OCI-LY1 (cell line): Measurements from ENCODE around the gene MED31.

Experiments used
- H2AFZ ChIP-seq: fragments of 200-600 bp; sonication (generic), shearing (Covaris generic); 2 replicates; pipeline ENCODE4 v1.6.0; 2014; ENCODE audit warnings: antibody characterized with exemption, mild to moderate bottlenecking, low read length
- H3F3A ChIP-seq: fragments of 200-600 bp; sonication (generic), shearing (Covaris generic); 2 replicates; pipeline ENCODE4 v1.6.0; 2014; ENCODE audit warnings: mild to moderate bottlenecking, antibody characterized with exemption, low read length, moderate library complexity; ENCODE audit not compliant: insufficient read depth
- H3K27ac ChIP-seq: fragments of 200-600 bp; sonication (generic); 2 replicates; pipeline ENCODE4 v1.5.1; 2014; ENCODE audit warnings: low read length, mixed run types, mild to moderate bottlenecking, low read depth; ENCODE audit not compliant: poor library complexity, severe bottlenecking
- H3K27me3 ChIP-seq: fragments of 200-600 bp; sonication (generic); 2 replicates; pipeline ENCODE4 v1.6.0; 2014; ENCODE audit warnings: antibody characterized with exemption, mild to moderate bottlenecking, low read length, moderate library complexity; ENCODE audit not compliant: insufficient read depth
- H3K36me3 ChIP-seq: fragments of 200-600 bp; sonication (generic); 2 replicates; pipeline ENCODE4 v1.6.1; 2014; ENCODE audit warnings: mild to moderate bottlenecking, antibody characterized with exemption, low read length, moderate library complexity, mixed read lengths; ENCODE audit not compliant: insufficient read depth
- H3K4me1 ChIP-seq: fragments of 200-600 bp; sonication (generic); 2 replicates; pipeline ENCODE4 v1.5.1; 2014; ENCODE audit warnings: mild to moderate bottlenecking, low read length, moderate library complexity; ENCODE audit not compliant: insufficient read depth, severe bottlenecking
- H3K4me2 ChIP-seq: fragments of 200-600 bp; sonication (generic), shearing (Covaris generic); 2 replicates; pipeline ENCODE4 v1.6.1; 2014; ENCODE audit warnings: low read length
- H3K4me3 ChIP-seq: fragments of 200-600 bp; sonication (generic); 2 replicates; pipeline ENCODE4 v1.5.1; 2014; ENCODE audit warnings: low read length, low read depth, mild to moderate bottlenecking, mixed read lengths; ENCODE audit not compliant: poor library complexity, severe bottlenecking
- H3K79me2 ChIP-seq: fragments of 200-600 bp; shearing (Covaris generic); 2 replicates; pipeline ENCODE4 v1.6.1; 2016; ENCODE audit warnings: mixed run types, low read length, mixed read lengths; ENCODE audit not compliant: insufficient read depth
- H3K9ac ChIP-seq: fragments of 200-600 bp; sonication (generic), shearing (Covaris generic); 2 replicates; pipeline ENCODE4 v1.6.1; 2014; ENCODE audit warnings: mild to moderate bottlenecking, low read length, mixed read lengths
- H3K9me2 ChIP-seq: fragments of 200-600 bp; sonication (generic), shearing (Covaris generic); 2 replicates; pipeline ENCODE4 v1.6.1; 2014; ENCODE audit warnings: low read depth, mild to moderate bottlenecking, low read length, mixed read lengths
- H3K9me3 ChIP-seq: fragments of 200-600 bp; shearing (Covaris generic); 2 replicates; pipeline ENCODE4 v1.6.1; 2014; ENCODE audit warnings: low read length, mixed read lengths
- H4K20me1 ChIP-seq: fragments of 200-600 bp; sonication (generic), shearing (Covaris generic); 2 replicates; pipeline ENCODE4 v1.6.0; 2016; ENCODE audit warnings: mild to moderate bottlenecking, low read length; ENCODE audit not compliant: insufficient read depth
- EZH2 ChIP-seq: fragments of 200-600 bp; sonication (generic), shearing (Covaris generic); IDR thresholded peaks from 2 replicates; pipeline ENCODE4 v1.8.0; 2017; ENCODE audit warnings: borderline replicate concordance, mixed run types, mild to moderate bottlenecking, antibody characterized with exemption, low read length, moderate library complexity, mixed read lengths
- TF ChIP-seq, protein P1 (sequence below): fragments of 200-600 bp; sonication (generic), shearing (Covaris generic); IDR thresholded peaks from 2 replicates; pipeline ENCODE4 v1.5.1; 2017; ENCODE audit warnings: mild to moderate bottlenecking, antibody characterized with exemption, low read length, moderate library complexity, mixed read lengths

MED31 gene

GRCh38 chr17:6636105-6636504 is 15.3 kb downstream of the MED31 start:
- Histone ChIP-seq H4K20me1 (no peaks in the 10 kb centered on the region), H3K9ac (no peak overlapping the region), H3K36me3 (peaks cover 32% of the 10 kb centered on the region), H3K9me3 (0 out of 2 replicates have a peak, but pooled peaks cover 3% of the 10 kb centered on the region), H3K27ac (no peak overlapping the region), H3F3A (no peaks in the 10 kb centered on the region; the same call in 1 of the 2 replicates), H3K27me3 (no peaks in the 10 kb centered on the region), H3K4me1 (peaks cover 16% of the 10 kb centered on the region), H2AFZ (no peak overlapping the region), H3K4me2 (no peak overlapping the region), H3K9me2 (no peaks in the 10 kb centered on the region), H3K4me3 (no peak overlapping the region), H3K79me2 (peaks cover under 1% of the 10 kb centered on the region; the same call in 1 of the 2 replicates)
- TF ChIP-seq, protein P1, sequence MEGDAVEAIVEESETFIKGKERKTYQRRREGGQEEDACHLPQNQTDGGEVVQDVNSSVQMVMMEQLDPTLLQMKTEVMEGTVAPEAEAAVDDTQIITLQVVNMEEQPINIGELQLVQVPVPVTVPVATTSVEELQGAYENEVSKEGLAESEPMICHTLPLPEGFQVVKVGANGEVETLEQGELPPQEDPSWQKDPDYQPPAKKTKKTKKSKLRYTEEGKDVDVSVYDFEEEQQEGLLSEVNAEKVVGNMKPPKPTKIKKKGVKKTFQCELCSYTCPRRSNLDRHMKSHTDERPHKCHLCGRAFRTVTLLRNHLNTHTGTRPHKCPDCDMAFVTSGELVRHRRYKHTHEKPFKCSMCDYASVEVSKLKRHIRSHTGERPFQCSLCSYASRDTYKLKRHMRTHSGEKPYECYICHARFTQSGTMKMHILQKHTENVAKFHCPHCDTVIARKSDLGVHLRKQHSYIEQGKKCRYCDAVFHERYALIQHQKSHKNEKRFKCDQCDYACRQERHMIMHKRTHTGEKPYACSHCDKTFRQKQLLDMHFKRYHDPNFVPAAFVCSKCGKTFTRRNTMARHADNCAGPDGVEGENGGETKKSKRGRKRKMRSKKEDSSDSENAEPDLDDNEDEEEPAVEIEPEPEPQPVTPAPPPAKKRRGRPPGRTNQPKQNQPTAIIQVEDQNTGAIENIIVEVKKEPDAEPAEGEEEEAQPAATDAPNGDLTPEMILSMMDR, result no peak
- TF ChIP-seq EZH2, result no peak

DNA sequence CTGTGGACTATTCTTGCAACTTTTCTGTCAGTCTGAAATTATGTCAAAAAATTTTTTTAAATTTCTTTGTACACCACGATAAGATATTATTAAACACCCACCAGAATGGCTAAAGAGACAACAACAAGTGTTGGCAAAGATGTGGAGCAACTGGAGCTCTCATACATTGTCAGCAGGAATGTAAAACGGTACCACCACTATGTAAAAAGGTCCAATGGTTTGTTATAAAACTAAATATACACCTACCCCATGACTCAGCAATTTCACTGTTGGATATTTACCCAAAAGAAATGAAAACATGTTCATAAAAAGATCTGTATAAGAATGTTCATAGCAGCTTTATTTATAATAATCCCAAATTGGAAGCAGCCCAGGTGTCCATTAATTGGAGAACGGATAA is 18.1 kb downstream of the MED31 start:
- H3K36me3 ChIP-seq, result peaks cover 42% of the 10 kb centered on the region

DNA sequence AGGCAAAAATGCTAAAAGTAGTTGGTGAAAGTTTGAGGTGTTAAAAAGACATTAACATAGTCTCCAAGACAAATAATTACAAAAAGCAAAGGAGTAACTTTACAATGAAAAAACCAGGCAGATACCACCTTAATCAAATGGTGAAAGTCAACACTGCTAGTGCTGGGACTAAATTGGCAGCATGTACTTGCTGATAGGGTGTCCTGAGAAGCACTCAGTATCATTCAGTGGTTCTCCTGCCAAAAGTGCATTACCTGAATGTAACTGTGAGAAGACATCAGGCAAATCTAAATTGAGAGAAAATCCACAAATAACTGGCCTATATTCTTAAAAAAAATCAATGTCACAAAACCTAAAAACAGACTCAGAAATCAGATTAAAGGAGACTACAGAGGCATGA is 18.9 kb downstream of the MED31 start:
- no peak overlapping the region for H3K4me2 ChIP-seq
- TF ChIP-seq, protein P1, result no peak
- TF ChIP-seq EZH2, result no peak
- no peaks in the 10 kb centered on the region for H3K9me2 ChIP-seq
- no peaks in the 10 kb centered on the region for H4K20me1 ChIP-seq
- no peak overlapping the region for H2AFZ ChIP-seq
- peaks cover 49% of the 10 kb centered on the region for H3K36me3 ChIP-seq
- H3K9me3 ChIP-seq, result 0 out of 2 replicates have a peak, but pooled peaks cover 3% of the 10 kb centered on the region
- no peaks in the 10 kb centered on the region for H3K79me2 ChIP-seq
- H3K27me3 ChIP-seq, result no peaks in the 10 kb centered on the region
- no peak overlapping the region for H3K4me3 ChIP-seq
- H3K4me1 ChIP-seq, result no peaks in the 10 kb centered on the region
- H3K27ac ChIP-seq, result no peak overlapping the region
- H3K9ac ChIP-seq, result no peak overlapping the region
- no peaks in the 10 kb centered on the region; the same call in 1 of the 2 replicates for H3F3A ChIP-seq

More for the DNA sequence above, 18.1 kb downstream of the MED31 start:
- Histone ChIP-seq H4K20me1 (no peaks in the 10 kb centered on the region), H3F3A (no peaks in the 10 kb centered on the region; the same call in 1 of the 2 replicates), H3K4me2 (no peak overlapping the region), H3K79me2 (no peaks in the 10 kb centered on the region), H3K9me2 (no peaks in the 10 kb centered on the region), H3K4me1 (peaks cover 1% of the 10 kb centered on the region), H2AFZ (no peak overlapping the region), H3K27me3 (no peaks in the 10 kb centered on the region), H3K4me3 (no peak overlapping the region), H3K27ac (no peak overlapping the region), H3K9me3 (0 out of 2 replicates have a peak, but pooled peaks cover 3% of the 10 kb centered on the region), H3K9ac (no peak overlapping the region)
- TF ChIP-seq, protein P1, result no peak
- TF ChIP-seq EZH2, result no peak
